Esophagus muscularis mucosa (tissue), 3 donors: Measurements from ENCODE around the gene RPS6KA5.

Source experiments
- POLR2A ChIP-seq: fragments of 450-650 bp; IDR thresholded peaks from one replicate; pipeline ENCODE4 v1.6.1; 2017; ENCODE audit warnings: antibody characterized with exemption, moderate library complexity, mild to moderate bottlenecking, low read depth
- TF ChIP-seq, protein P1 (sequence below), 3 experiments: fragments of 200-600 bp in 2 of 3; fragments of 450-650 bp in 1 of 3; sonication (generic) in 2 of 3; IDR thresholded peaks; one replicate each; pipeline ENCODE4 v1.5.1; 2017 to 2019; ENCODE audit warnings: antibody characterized with exemption in 3 of 3, mild to moderate bottlenecking in 2 of 3, moderate library complexity in 1 of 3

DNA sequence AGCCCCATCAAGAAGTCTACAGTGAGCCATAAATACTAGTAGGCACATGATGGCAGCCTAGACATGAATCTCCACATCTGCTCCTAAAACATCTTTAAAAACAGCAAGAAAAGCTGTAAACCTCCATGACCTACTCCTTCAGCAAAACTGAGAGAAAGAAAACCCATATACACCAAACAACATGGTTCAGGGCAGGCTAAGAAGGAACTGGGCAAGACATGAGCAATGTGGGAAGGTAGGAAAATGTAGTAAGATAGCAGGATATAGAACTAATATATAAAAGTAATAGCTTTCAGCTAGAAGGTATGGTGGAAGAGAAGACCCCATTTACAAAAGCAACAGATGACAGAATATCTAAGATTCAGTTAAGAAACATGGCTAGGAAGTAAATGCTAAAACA lies 88.8 kb downstream of the RPS6KA5 start:
- TF ChIP-seq POLR2A, result no peak
- TF ChIP-seq, protein P1, sequence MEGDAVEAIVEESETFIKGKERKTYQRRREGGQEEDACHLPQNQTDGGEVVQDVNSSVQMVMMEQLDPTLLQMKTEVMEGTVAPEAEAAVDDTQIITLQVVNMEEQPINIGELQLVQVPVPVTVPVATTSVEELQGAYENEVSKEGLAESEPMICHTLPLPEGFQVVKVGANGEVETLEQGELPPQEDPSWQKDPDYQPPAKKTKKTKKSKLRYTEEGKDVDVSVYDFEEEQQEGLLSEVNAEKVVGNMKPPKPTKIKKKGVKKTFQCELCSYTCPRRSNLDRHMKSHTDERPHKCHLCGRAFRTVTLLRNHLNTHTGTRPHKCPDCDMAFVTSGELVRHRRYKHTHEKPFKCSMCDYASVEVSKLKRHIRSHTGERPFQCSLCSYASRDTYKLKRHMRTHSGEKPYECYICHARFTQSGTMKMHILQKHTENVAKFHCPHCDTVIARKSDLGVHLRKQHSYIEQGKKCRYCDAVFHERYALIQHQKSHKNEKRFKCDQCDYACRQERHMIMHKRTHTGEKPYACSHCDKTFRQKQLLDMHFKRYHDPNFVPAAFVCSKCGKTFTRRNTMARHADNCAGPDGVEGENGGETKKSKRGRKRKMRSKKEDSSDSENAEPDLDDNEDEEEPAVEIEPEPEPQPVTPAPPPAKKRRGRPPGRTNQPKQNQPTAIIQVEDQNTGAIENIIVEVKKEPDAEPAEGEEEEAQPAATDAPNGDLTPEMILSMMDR (IDR thresholded peaks at IDR 0.05), result no peak
